IPS-15b (cell line): ENCODE results near the gene DLGAP1.

Source experiments
- H3K27me3 ChIP-seq: one replicate; pipeline ENCODE4 v1.6.1; 2013; ENCODE audit warnings: low read length; ENCODE audit not compliant: control insufficient read depth, insufficient read depth
- H3K36me3 ChIP-seq: one replicate; pipeline ENCODE4 v1.6.1; 2013; ENCODE audit warnings: low read length; ENCODE audit not compliant: control insufficient read depth, insufficient read depth
- H3K4me1 ChIP-seq: one replicate; pipeline ENCODE4 v1.6.1; 2013; ENCODE audit warnings: mild to moderate bottlenecking, low read length; ENCODE audit not compliant: control insufficient read depth, insufficient read depth
- H3K4me3 ChIP-seq: one replicate; pipeline ENCODE4 v1.5.1; 2013; ENCODE audit warnings: low read depth, low read length
- H3K9ac ChIP-seq: one replicate; pipeline ENCODE4 v1.6.1; 2013; ENCODE audit warnings: low read depth, mild to moderate bottlenecking, low read length
- H3K9me3 ChIP-seq: one replicate; pipeline ENCODE4 v1.6.1; 2013; ENCODE audit warnings: mild to moderate bottlenecking, low read length; ENCODE audit not compliant: control insufficient read depth, insufficient read depth

The DLGAP1 gene

DNA sequence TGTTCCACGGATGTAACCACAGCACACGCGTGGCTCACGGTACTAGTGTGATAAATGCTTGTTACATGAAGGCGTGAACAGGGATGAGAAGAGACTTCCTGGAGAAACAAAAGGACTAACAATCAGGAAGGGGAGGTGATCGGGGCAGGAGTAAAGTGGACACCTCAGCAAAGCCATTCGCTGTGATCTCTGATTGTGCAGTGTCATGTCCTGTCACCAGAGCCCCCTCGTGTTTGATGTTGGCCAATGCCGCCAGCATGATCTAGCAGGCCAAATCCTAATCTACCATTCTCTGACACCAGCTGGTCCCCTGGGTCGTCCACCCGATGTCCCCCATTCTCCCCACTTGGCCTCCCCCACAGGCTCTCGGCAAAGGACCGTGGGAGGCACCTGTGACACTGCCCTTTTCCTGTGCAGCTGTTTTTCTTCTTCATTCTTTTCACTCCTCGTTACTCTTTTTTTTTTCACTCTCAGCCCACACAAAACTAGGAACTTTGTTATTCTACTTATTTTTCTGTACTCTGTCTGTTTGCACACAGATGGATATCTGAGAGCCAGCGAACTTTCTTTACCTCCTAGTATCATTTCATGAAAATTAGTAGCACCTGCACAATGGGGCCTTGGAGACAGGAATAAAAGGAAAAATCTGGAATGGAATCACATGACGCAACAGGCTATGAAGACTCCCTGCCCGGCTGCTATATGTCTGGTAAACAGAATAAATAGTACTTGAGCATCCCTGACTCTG lies 858.3 kb downstream of the DLGAP1 start:
- Histone ChIP-seq H3K4me1 (peaks cover 27% of the 10 kb centered on the region), H3K4me3 (no peak overlapping the region), H3K27me3 (peaks cover 13% of the 10 kb centered on the region), H3K9me3 (no peaks in the 10 kb centered on the region), H3K36me3 (no peaks in the 10 kb centered on the region), H3K9ac (no peak overlapping the region)

- H3K36me3 ChIP-seq, result no peaks in the 10 kb centered on the region
- peaks cover 27% of the 10 kb centered on the region for H3K4me1 ChIP-seq
- no peaks in the 10 kb centered on the region for H3K9me3 ChIP-seq
- H3K9ac ChIP-seq, result no peak overlapping the region
- peaks cover 18% of the 10 kb centered on the region for H3K27me3 ChIP-seq
- H3K4me3 ChIP-seq, result no peak overlapping the region
Observed at GRCh38 chr18:3596324-3596636, 858.8 kb downstream of the DLGAP1 start.

GRCh38 chr18:3595369-3596273 lies 859.5 kb downstream of the DLGAP1 start:
- Histone ChIP-seq H3K36me3 (no peaks in the 10 kb centered on the region), H3K27me3 (peaks cover 25% of the 10 kb centered on the region), H3K4me1 (peaks cover 27% of the 10 kb centered on the region), H3K4me3 (peak overlapping the region; percentile 24), H3K9ac (no peak overlapping the region), H3K9me3 (no peaks in the 10 kb centered on the region)

- Histone ChIP-seq H3K4me1 (peaks cover 27% of the 10 kb centered on the region), H3K4me3 (peak overlapping the region; percentile 24), H3K9me3 (no peaks in the 10 kb centered on the region), H3K36me3 (no peaks in the 10 kb centered on the region), H3K9ac (no peak overlapping the region), H3K27me3 (peaks cover 29% of the 10 kb centered on the region)
Observed at GRCh38 chr18:3594760-3595368, 860.2 kb downstream of the DLGAP1 start.

- Histone ChIP-seq H3K4me1 (peaks cover 27% of the 10 kb centered on the region), H3K27me3 (peaks cover 29% of the 10 kb centered on the region), H3K4me3 (peak overlapping the region; percentile 66), H3K9me3 (no peaks in the 10 kb centered on the region), H3K9ac (no peak overlapping the region), H3K36me3 (no peaks in the 10 kb centered on the region)
Observed at GRCh38 chr18:3593904-3594759, 861.0 kb downstream of the DLGAP1 start.

DNA sequence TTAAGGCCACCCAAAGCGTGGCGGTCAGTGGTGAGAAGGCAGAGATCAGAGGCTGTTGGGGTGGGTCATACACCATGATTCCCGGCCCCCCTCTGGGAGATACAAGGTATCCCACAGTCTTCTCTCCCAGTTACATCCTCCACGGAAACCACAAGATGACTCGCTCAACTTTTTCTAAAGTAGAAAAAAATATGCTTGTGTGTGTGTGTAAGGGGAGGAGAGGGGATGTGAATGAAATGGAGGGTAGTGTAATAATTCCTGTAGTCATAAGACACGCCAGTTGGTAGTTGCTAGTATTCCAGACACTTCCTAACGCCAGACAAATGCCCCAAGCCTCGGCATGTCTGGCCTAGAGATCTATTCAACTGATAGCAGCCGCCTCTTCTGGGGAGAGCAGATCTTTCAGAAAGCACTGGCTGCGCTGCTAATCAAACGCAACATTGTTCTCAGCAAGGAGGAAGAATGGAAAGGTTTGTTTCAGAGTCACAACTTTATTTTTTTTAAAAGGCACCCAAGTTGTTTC lies 861.7 kb downstream of the DLGAP1 start:
- H3K4me3 ChIP-seq, result peak overlapping the region; percentile 66
- H3K36me3 ChIP-seq, result no peaks in the 10 kb centered on the region
- H3K27me3 ChIP-seq, result peaks cover 29% of the 10 kb centered on the region
- no peaks in the 10 kb centered on the region for H3K9me3 ChIP-seq
- H3K9ac ChIP-seq, result no peak overlapping the region
- H3K4me1 ChIP-seq, result peaks cover 27% of the 10 kb centered on the region

- H3K36me3 ChIP-seq, result no peaks in the 10 kb centered on the region
- peaks cover 27% of the 10 kb centered on the region for H3K4me1 ChIP-seq
- no peak overlapping the region for H3K9ac ChIP-seq
- H3K9me3 ChIP-seq, result no peaks in the 10 kb centered on the region
- peak overlapping the region; percentile 66 for H3K4me3 ChIP-seq
- peaks cover 29% of the 10 kb centered on the region for H3K27me3 ChIP-seq
Observed at GRCh38 chr18:3592864-3593263, 862.2 kb downstream of the DLGAP1 start.

- Histone ChIP-seq H3K9ac (no peak overlapping the region), H3K4me1 (peaks cover 26% of the 10 kb centered on the region), H3K27me3 (peaks cover 29% of the 10 kb centered on the region), H3K9me3 (no peaks in the 10 kb centered on the region), H3K4me3 (no peak overlapping the region), H3K36me3 (no peaks in the 10 kb centered on the region)
Observed at GRCh38 chr18:3590096-3590630, 864.9 kb downstream of the DLGAP1 start.

GRCh38 chr18:3585656-3586509 lies 869.2 kb downstream of the DLGAP1 start:
- Histone ChIP-seq H3K27me3 (peaks cover 7% of the 10 kb centered on the region), H3K36me3 (no peaks in the 10 kb centered on the region), H3K4me3 (no peak overlapping the region), H3K4me1 (peaks cover 7% of the 10 kb centered on the region), H3K9ac (no peak overlapping the region), H3K9me3 (no peaks in the 10 kb centered on the region)

DNA sequence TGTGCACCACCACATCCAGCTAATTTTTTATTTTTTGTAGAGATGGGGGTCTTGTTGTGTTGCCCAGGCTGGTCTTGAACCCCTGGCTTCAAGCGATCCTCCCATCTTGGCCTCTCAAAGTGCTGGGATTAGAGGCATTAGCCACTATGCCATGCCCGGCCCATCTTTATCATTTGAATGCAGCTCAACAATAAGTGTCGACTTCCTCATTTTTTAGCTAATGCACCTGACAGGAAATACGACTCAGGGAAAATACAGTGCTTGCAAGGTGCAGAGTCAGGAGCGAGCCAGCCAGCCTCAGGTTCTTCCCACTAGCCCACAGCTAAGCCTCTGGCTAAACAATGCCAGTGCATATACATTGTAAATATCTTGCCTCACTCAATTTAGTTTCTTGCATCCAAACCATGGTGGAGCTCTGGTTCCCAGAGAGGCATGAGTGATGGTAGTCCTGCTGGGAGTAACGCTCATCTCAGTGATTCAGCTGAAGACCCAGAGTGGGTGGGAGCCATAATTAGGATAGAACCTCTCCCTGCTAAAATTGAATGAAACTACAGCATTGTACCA lies 870.1 kb downstream of the DLGAP1 start:
- Histone ChIP-seq H3K9ac (no peak overlapping the region), H3K4me1 (peaks cover 7% of the 10 kb centered on the region), H3K9me3 (no peaks in the 10 kb centered on the region), H3K4me3 (no peak overlapping the region), H3K36me3 (no peaks in the 10 kb centered on the region), H3K27me3 (no peaks in the 10 kb centered on the region)
